Neural crest cell (in vitro differentiated cells): ENCODE measurements around the gene SDE2. TPM values are rescaled to one million over a fixed set of nuclear protein-coding genes. Genes with fewer than 3 reads are reported as not detected.

Experiments
- DNase-seq: peaks from one replicate; pipeline ENCODE4 v3.0.0; 2021; ENCODE audit warnings: low read depth, mixed read lengths, low spot score
- H3K27ac Mint-ChIP-seq: one replicate; pipeline ENCODE4 v1.8.0; 2021; ENCODE audit warnings: mild to moderate bottlenecking, mixed read lengths; ENCODE audit not compliant: unreplicated experiment
- H3K27me3 Mint-ChIP-seq: 2 replicates; pipeline ENCODE4 v1.8.0; 2021; ENCODE audit warnings: low read depth, mild to moderate bottlenecking, mixed read lengths
- H3K36me3 Mint-ChIP-seq: 2 replicates; pipeline ENCODE4 v1.8.0; 2021; ENCODE audit warnings: low read depth, mild to moderate bottlenecking, mixed read lengths
- H3K4me1 Mint-ChIP-seq: 2 replicates; pipeline ENCODE4 v1.8.0; 2021; ENCODE audit warnings: mixed read lengths
- H3K4me3 Mint-ChIP-seq: one replicate; pipeline ENCODE4 v1.8.0; 2021; ENCODE audit warnings: mild to moderate bottlenecking, mixed read lengths
- H3K9me3 Mint-ChIP-seq: 2 replicates; pipeline ENCODE4 v1.8.0; 2021; ENCODE audit warnings: mixed read lengths
- long read RNA-seq: library from polyadenylated mRNA; unstranded; transcript quantifications from one replicate; pipeline ENCODE4 v2.0.0, GENCODE V29; 2020
- total RNA-seq: library from RNA; stranded (reverse); gene quantifications from 2 replicates; pipeline ENCODE4 v1.2.1, GENCODE V29; 2021
- TF ChIP-seq, protein P1 (sequence below): fragments of 200-600 bp; sonication (generic); conservative IDR thresholded peaks from 2 replicates; pipeline ENCODE4 v1.5.0; 2021; ENCODE audit warnings: antibody characterized with exemption, mild to moderate bottlenecking

The SDE2 gene
- total RNA-seq, result 18.1 TPM in 2 replicates
- long read RNA-seq, transcript SDE2-201 (7 exons, 3,975 nt), result major isoform, 12 of 18 reads
- long read RNA-seq, partial matches to known transcripts, result 1 of 18 reads
- long read RNA-seq, other reads (novel, unspliced or antisense), result 5 of 18 reads

DNA sequence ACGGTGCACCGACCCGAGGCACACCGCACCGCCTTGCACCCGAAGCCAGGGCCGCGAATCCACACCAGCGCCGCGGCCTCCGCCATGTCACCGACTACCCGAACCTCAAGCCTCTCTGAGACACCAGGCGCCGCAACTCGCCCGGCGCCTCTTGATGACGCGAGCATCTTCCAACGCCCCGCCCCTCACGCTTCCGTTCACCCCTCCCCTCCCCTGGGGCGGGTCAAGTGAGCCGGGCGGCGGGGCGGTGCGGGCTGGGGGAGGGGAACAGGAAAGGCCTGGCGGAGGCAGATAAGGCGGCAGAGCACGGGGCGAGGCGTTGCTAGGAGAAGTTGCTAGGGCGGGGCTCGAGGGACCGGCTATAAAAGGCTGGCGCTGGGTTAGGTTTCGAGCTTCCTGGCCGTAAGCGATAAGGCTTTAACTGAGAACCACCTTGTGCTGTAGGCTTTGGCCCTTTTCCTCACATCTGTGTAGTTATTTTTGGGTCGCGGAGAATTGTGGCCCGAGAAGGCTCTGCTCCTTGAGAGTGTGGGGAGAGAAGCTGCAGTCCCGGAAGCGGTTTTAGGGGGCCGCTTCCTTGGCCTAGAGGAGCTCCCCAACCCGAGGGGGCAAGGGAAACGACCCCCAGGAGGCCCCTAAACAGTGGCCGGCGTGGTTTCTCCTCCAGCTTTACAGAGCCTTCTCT lies at the start of gene SDE2:
Gene SDE2 (minus strand): TSS at position 117 of the 685 bp plus-strand sequence. CDS start 31 bp downstream, at position 86.
- peak within 1 kb of the TSS; percentile 100 for H3K27ac Mint-ChIP-seq
- peak within 1 kb of the TSS; percentile 99 for H3K4me3 Mint-ChIP-seq
- H3K27me3 Mint-ChIP-seq, result no peaks in the 10 kb centered on the region
- DNase-seq, result peak; percentile 99
- TF ChIP-seq, protein P1, sequence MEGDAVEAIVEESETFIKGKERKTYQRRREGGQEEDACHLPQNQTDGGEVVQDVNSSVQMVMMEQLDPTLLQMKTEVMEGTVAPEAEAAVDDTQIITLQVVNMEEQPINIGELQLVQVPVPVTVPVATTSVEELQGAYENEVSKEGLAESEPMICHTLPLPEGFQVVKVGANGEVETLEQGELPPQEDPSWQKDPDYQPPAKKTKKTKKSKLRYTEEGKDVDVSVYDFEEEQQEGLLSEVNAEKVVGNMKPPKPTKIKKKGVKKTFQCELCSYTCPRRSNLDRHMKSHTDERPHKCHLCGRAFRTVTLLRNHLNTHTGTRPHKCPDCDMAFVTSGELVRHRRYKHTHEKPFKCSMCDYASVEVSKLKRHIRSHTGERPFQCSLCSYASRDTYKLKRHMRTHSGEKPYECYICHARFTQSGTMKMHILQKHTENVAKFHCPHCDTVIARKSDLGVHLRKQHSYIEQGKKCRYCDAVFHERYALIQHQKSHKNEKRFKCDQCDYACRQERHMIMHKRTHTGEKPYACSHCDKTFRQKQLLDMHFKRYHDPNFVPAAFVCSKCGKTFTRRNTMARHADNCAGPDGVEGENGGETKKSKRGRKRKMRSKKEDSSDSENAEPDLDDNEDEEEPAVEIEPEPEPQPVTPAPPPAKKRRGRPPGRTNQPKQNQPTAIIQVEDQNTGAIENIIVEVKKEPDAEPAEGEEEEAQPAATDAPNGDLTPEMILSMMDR, result no peak
- H3K4me1 Mint-ChIP-seq, result peaks cover 49% of the 10 kb centered on the region
- peaks cover 2% of the 10 kb centered on the region for H3K9me3 Mint-ChIP-seq
- H3K36me3 Mint-ChIP-seq, result no peaks in the 10 kb centered on the region

DNA sequence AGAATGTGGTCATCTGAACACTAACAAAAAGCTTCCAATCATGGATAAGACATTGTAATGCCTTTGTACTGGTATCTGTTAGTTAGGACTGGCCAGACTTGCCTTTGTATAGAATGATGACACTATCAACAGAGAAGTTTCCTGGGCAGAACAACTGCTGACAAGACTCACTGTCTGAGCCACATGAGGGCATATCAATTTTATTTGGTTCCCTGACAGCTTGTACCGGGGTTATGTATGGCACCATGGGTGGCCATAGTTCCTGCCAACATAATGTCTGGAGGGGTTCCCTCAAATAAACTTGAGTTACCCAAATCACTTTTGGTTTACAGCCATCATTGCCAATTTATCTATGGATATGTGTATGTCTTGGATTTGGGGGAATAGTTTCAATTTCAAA lies 49.7 kb upstream of the SDE2 start:
- H3K36me3 Mint-ChIP-seq, result no peaks in the 10 kb centered on the region
- no peak overlapping the region for H3K4me3 Mint-ChIP-seq
- no peak for DNase-seq
- H3K9me3 Mint-ChIP-seq, result no peaks in the 10 kb centered on the region
- no peak overlapping the region for H3K27ac Mint-ChIP-seq
- H3K27me3 Mint-ChIP-seq, result peaks cover 7% of the 10 kb centered on the region
- H3K4me1 Mint-ChIP-seq, result peaks cover 4% of the 10 kb centered on the region
- TF ChIP-seq, protein P1, result no peak

DNA sequence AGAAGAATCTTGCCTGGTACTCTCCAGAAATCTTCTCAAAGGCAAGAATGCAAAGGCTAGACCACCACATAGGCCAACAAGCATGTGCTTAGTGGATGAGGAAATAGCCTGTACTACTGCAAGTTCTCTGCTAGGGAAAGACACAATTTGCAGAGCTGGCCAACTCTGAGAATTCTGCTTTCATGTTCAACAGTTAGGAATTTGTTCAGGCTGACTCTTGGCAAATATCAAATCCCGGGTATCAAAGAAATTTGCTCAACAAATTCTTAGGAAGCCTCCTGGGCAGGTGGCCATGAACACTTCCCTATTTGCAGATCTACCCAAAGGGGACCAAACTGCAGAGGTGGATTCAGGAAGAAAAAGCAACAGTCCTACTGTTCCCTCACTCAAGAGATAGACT lies 48.4 kb upstream of the SDE2 start:
- no peaks in the 10 kb centered on the region for H3K9me3 Mint-ChIP-seq

DNA sequence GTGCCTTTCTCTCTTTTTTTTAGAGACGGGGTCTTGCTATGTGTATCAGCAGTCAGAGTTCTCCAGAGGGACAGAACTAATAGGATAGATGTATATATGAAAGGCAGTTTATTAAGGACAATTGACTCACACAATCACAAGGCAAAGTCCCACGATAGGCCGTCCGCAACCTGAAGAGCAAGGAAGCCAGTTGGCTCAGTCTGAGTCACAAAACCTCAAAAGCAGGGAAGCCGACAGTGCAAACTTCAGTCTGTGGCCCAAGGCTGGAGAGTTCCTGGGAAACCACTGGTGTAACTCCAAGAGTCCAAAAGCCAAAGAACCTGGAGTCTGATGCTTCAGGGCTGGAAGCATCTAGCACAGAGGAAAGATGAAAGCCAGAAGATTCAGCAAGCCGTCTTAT lies 47.1 kb upstream of the SDE2 start:
- Mint-ChIP-seq H3K27me3 (peaks cover 10% of the 10 kb centered on the region), H3K27ac (no peak overlapping the region), H3K4me1 (peaks cover 4% of the 10 kb centered on the region), H3K4me3 (no peak overlapping the region), H3K36me3 (no peaks in the 10 kb centered on the region), H3K9me3 (no peaks in the 10 kb centered on the region)
- no peak for DNase-seq
- TF ChIP-seq, protein P1, result no peak

More for the DNA sequence above, 48.4 kb upstream of the SDE2 start:
- H3K4me3 Mint-ChIP-seq, result no peak overlapping the region
- peaks cover 7% of the 10 kb centered on the region for H3K27me3 Mint-ChIP-seq
- H3K36me3 Mint-ChIP-seq, result no peaks in the 10 kb centered on the region
- peaks cover 4% of the 10 kb centered on the region for H3K4me1 Mint-ChIP-seq
- TF ChIP-seq, protein P1, result no peak
- DNase-seq, result no peak
- H3K27ac Mint-ChIP-seq, result no peak overlapping the region

DNA sequence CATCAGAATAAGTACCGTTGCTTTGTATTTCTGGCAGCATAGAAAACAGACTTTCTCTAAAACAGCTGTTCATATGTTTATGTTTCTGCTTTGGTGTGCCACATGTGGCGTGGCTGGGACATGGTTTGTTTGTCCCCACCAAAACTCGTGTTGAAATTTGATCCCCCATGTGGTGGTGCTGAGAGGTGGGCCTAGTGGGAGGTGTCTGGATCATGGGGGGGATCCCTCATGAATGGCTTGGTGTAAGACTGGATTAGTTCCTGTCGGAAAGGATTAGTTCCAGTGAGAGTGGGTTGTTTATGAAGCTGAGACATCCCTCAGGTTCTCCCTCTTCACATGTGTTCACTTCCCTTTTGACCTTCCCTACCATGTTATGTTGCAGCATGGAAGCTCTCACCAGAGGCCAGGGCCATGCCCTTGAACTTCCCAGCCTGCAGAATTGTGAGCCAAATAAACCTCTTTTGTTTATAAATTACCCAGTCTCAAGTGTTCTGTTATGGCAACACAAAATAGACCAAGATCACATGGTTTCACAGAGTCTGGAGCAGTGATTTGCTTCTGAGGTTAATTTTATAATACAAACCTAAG lies 45.5 kb upstream of the SDE2 start:
- peaks cover 10% of the 10 kb centered on the region for H3K27me3 Mint-ChIP-seq
- H3K9me3 Mint-ChIP-seq, result no peaks in the 10 kb centered on the region
- peaks cover 4% of the 10 kb centered on the region for H3K4me1 Mint-ChIP-seq
- no peak overlapping the region for H3K27ac Mint-ChIP-seq
- TF ChIP-seq, protein P1, result no peak
- no peaks in the 10 kb centered on the region for H3K36me3 Mint-ChIP-seq
- H3K4me3 Mint-ChIP-seq, result no peak overlapping the region
- DNase-seq, result no peak
